Gastroesophageal sphincter (tissue), 3 donors: Measurements from ENCODE around the gene ZFYVE28.

Source experiments
- EP300 ChIP-seq: sonication (generic); formaldehyde crosslinking; IDR thresholded peaks from one replicate; pipeline ENCODE4 v1.6.1; 2017; ENCODE audit warnings: antibody characterized with exemption, mild to moderate bottlenecking
- POLR2A ChIP-seq, 2 donors: fragments of 450-650 bp; IDR thresholded peaks; one replicate each; pipeline ENCODE4 v1.6.1; 2017; ENCODE audit warnings: antibody characterized with exemption in 2 of 2, mild to moderate bottlenecking in 2 of 2, moderate library complexity in 1 of 2
- POLR2AphosphoS5 ChIP-seq: sonication (generic); formaldehyde crosslinking; IDR thresholded peaks from one replicate; pipeline ENCODE4 v1.6.1; 2017; ENCODE audit warnings: antibody characterized with exemption
- TF ChIP-seq, protein P1 (sequence below), 4 experiments: fragments of 200-600 bp in 2 of 4; fragments of 450-650 bp in 2 of 4; sonication (generic) in 1 of 4; IDR thresholded peaks; one replicate each; pipeline ENCODE4 v1.5.1; 2017 to 2019; ENCODE audit warnings: antibody characterized with exemption in 4 of 4, mild to moderate bottlenecking in 2 of 4, moderate library complexity in 2 of 4

DNA sequence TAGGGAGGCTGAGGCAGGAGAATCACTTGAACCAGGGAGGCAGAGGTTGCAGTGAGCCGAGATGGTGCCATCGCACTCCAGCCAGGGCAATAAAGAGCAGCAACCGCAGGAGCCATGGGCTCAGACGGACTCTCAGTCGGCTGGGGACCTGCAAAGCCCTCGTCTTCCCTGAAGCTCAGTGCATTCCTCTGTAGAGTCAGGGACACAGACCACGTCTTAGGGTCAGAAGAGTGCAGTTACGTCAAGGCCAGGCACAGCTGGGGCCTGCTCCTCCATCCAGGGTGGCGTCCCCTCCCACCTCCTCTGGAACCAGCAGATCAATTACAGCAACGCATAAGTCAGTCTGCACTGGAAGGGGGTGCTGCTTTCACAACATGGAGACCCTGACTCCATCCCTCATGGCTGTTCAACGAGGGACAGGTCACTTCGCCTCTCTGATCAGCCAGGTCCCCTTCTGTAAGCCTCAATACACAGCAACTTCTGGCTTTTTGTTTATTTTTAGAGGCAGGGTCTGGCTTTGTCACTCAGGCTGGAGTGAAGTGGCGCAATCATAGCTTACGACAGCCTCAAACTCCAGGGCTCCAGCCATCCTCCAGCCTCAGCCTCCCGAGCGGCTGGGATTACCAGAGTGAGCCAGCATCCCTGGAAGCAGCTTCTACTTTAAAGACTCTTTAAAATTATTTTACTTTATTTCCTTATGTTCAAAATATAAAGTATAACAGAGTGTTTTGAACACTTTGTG, 76.4 kb downstream of the ZFYVE28 start:
- TF ChIP-seq POLR2AphosphoS5 (no peak), POLR2A (IDR thresholded peaks at IDR 0.05) (no peak), EP300 (no peak)
- TF ChIP-seq, protein P1, sequence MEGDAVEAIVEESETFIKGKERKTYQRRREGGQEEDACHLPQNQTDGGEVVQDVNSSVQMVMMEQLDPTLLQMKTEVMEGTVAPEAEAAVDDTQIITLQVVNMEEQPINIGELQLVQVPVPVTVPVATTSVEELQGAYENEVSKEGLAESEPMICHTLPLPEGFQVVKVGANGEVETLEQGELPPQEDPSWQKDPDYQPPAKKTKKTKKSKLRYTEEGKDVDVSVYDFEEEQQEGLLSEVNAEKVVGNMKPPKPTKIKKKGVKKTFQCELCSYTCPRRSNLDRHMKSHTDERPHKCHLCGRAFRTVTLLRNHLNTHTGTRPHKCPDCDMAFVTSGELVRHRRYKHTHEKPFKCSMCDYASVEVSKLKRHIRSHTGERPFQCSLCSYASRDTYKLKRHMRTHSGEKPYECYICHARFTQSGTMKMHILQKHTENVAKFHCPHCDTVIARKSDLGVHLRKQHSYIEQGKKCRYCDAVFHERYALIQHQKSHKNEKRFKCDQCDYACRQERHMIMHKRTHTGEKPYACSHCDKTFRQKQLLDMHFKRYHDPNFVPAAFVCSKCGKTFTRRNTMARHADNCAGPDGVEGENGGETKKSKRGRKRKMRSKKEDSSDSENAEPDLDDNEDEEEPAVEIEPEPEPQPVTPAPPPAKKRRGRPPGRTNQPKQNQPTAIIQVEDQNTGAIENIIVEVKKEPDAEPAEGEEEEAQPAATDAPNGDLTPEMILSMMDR (IDR thresholded peaks at IDR 0.05): no peak
